ENCODE data around the gene SLIT3.

The SLIT3 gene

GRCh38 chr5:169072233-169072632 is 228.7 kb downstream of the SLIT3 start:
- no peak overlapping the region for H3K4me3 ChIP-seq (ENCODE audit: low read depth, low read length)
- DNase-seq (ENCODE audit: low read depth), result no peak
- TF ChIP-seq CTCF (IDR thresholded peaks at IDR 0.05; ENCODE audit: low read depth, low read length, missing control alignments), result no peak

- no peak for DNase-seq (ENCODE audit: low read depth)
- no peak for TF ChIP-seq CTCF (IDR thresholded peaks at IDR 0.05; ENCODE audit: low read depth, low read length, missing control alignments)
- H3K4me3 ChIP-seq (ENCODE audit: low read depth, low read length), result no peak overlapping the region
Measured at GRCh38 chr5:169070413-169070812, 230.5 kb downstream of the SLIT3 start.

- DNase-seq (ENCODE audit: low read depth), result no peak
- TF ChIP-seq CTCF (IDR thresholded peaks at IDR 0.05; ENCODE audit: low read depth, low read length, missing control alignments), result no peak
- H3K4me3 ChIP-seq (ENCODE audit: low read depth, low read length), result no peak overlapping the region
Measured at GRCh38 chr5:169067751-169068173, 233.2 kb downstream of the SLIT3 start.

- H3K4me3 ChIP-seq (ENCODE audit: low read depth, low read length), result no peak overlapping the region
- no peak for DNase-seq (ENCODE audit: low read depth)
- no peak for TF ChIP-seq CTCF (IDR thresholded peaks at IDR 0.05; ENCODE audit: low read depth, low read length, missing control alignments)
Measured at GRCh38 chr5:169065400-169065799, 235.5 kb downstream of the SLIT3 start.

DNA sequence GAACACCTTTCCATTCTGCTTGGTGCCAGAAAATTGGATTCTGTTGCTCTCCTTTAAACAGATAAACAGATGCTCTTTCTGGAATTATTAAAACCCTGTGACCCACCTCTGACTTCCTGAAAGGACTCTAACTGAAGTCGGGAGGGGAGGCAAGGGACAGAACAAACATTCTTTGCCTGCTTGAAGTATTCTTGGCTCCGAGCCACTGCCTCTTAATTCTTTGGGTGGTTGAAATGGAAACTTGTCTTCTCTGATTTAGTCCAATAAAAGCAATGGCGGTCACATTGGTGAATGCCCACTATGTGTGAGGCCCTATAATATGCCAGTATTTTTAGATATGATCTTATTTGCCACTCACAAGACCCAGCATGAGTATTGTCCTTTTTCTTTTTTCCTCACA is 236.8 kb downstream of the SLIT3 start:
- DNase-seq (ENCODE audit: low read depth), result no peak
- no peak overlapping the region for H3K4me3 ChIP-seq (ENCODE audit: low read depth, low read length)
- no peak for TF ChIP-seq CTCF (IDR thresholded peaks at IDR 0.05; ENCODE audit: low read depth, low read length, missing control alignments)

GRCh38 chr5:169063316-169063953 is 237.5 kb downstream of the SLIT3 start:
- TF ChIP-seq CTCF (IDR thresholded peaks at IDR 0.05; ENCODE audit: low read depth, low read length, missing control alignments), result no peak
- H3K4me3 ChIP-seq (ENCODE audit: low read depth, low read length), result no peak overlapping the region
- DNase-seq (ENCODE audit: low read depth), result no peak

GRCh38 chr5:169062690-169063089 is 238.2 kb downstream of the SLIT3 start:
- DNase-seq (ENCODE audit: low read depth), result no peak
- no peak for TF ChIP-seq CTCF (IDR thresholded peaks at IDR 0.05; ENCODE audit: low read depth, low read length, missing control alignments)

More at GRCh38 chr5:169062690-169063089, 238.2 kb downstream of the SLIT3 start:
- no peak overlapping the region for H3K4me3 ChIP-seq (ENCODE audit: low read depth, low read length)
